A549 treated with CpdA at 1 μM for 4 hours (cell line): Measurements from ENCODE around the gene MYO5C. TPM values are rescaled to one million over a fixed set of nuclear protein-coding genes. Genes with fewer than 3 reads are reported as not detected.

Experiments used
- total RNA-seq: library from RNA; stranded (reverse); fragments of 200-300 nt; extraction: Qiagen RNA extraction; gene quantifications from 5 replicates; pipeline ENCODE4 v1.2.3, GENCODE V29; 2022; ENCODE audit warnings: low read depth

Gene MYO5C
- 4.4 to 6.3 TPM (median 5.2 TPM) in 5 replicates for total RNA-seq

DNA sequence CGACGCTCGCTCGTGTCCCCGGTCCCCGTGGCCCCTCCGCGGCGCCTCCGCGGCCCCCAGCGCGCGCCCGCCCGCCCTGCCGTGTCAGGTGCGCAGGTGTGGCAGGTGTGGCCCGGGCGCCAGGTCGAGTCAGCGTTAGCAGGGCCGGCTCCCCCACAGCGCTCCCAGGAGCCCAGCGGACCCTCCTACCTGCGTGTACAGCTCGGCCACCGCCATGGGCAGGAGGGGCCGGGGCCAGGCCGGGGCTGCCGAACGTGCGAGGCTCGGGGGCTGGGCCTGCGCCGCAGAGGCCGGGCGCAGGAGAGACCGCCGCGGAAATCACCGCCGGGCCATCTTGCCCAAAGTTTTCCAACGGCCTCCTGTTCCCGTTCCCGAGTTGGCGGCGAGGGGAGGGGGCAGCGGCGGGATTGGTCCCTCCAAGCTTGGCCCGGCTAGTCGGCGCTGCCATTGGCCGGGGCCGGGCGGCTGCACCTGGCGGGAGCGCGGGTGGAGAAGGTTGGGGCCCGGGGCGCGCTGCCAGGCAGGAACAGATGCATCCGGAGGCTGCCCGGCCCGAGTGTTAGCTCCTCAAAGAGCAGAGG, at the start of gene MYO5C:
TSS of gene MYO5C (minus strand) at position 384 of the 581 bp plus-strand sequence. CDS start at position 216, 168 bp downstream.

GRCh38 chr15:52191207-52191606, 104.4 kb downstream of the MYO5C start, which contains the start of gene GNB5:
Gene GNB5 (minus strand): TSS chr15:52191392. CDS start chr15:52184676, 6,716 bp downstream.

Other genes starting within 250 kb of the MYO5C start
- gene BCL2L10, start 183.0 kb downstream of the MYO5C start, total RNA-seq: 0.18 to 0.34 TPM (median 0.27 TPM) in 4 of 5 replicates, not detected in the other
- gene GNB5, start 104.4 kb downstream of the MYO5C start, total RNA-seq: 46.9 to 56.6 TPM (median 53.0 TPM) in 5 replicates
- 19.7 to 31.4 TPM (median 25.2 TPM) in 5 replicates for gene MYO5A, start 233.1 kb upstream of the MYO5C start, total RNA-seq